COLO668 (cell line): ENCODE data around the gene R3HDM2.
"Not testable (repeated sequence)": the region's sequence is repeated elsewhere in the genome, so short reads cannot be mapped to it uniquely, and the experiment has no call there.

Source experiments
- DNase-seq: peaks from one replicate; lab custom pipeline; 2025; ENCODE audit not compliant: unreplicated experiment; lab: John Stamatoyannopoulos, UW

Gene R3HDM2

GRCh38 chr12:57454213-57454565, 23.3 kb upstream of the R3HDM2 start:
- no peak for DNase-seq

DNA sequence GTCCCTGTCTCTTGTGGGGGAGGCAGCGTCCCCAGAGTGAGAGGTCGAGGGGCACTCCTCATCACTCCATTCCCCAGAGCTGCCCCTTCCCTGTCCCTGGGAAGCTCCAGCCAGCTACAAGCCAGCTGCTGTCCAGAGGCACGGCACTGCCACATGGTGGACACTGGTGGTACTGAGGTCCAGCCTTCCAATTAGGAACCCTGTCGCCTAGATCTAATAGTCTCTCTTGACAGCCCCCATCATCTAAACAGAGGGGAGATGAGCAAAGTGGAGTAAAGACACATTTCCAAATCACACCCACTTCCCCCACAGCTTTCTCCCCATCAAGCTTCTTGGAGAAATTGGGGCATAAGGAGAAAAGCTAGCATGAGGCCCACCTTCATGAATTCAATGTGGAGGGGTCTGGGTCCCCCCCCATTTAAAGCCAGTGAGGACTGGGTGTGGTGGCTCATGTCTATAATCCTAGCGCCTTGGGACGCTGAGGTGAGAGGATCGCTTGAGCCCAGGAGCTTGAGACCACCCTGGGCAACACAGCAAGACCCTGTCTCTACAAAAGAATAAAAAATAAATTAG, 22.2 kb upstream of the R3HDM2 start:
- peak; percentile 61 for DNase-seq

- DNase-seq, result no peak
Observed at GRCh38 chr12:57452181-57452936, 21.5 kb upstream of the R3HDM2 start.

DNA sequence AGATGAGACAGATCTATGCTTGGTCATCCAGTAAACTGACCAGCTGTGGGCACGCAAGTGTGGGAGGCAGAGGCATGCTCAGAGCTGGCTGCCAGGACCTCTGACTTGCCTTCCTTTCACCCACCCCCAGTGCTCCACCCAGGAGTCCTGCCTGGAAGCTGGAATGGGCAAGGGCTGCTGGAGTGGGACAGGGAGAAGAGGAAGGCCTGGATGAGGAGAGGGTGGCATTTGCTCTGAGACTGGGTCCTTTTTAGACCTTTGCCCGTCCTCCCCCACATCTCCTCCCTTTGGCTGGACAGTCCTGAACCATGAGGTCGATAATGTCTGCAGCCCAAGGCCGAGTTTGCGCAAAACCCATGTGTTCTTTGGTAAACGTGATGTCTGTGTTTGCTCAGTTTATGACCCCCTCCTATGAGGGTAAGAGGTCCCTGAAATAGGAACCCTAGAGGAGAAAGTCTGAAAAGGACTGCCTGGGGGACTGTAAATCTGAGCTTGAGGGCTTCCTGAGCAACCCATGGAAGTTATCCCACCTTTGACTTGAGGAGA, 20.5 kb upstream of the R3HDM2 start:
- no peak for DNase-seq

DNA sequence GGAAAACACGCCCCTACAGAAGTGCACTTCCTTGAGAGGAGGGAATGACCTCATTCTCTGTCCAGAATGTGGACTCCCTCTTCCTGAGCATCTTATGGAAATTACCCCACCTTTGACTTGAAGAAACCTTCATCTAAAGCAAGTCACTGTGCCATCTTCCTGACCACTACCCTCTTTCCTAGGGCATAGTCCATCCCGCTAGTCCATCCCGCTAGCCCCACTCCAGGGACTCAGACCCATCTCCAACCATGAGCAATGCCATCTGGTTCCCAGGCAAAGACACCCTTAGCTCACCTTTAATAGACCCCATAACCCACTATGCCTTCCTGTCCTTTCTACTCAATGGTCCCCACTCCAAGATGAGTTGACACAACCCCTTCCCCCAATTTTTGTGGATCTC, 19.2 kb upstream of the R3HDM2 start:
- DNase-seq, result no peak

- DNase-seq, result no peak
Observed at GRCh38 chr12:57449375-57449774, 18.5 kb upstream of the R3HDM2 start.

- no peak for DNase-seq
Observed at GRCh38 chr12:57448669-57449068, 17.8 kb upstream of the R3HDM2 start.

DNA sequence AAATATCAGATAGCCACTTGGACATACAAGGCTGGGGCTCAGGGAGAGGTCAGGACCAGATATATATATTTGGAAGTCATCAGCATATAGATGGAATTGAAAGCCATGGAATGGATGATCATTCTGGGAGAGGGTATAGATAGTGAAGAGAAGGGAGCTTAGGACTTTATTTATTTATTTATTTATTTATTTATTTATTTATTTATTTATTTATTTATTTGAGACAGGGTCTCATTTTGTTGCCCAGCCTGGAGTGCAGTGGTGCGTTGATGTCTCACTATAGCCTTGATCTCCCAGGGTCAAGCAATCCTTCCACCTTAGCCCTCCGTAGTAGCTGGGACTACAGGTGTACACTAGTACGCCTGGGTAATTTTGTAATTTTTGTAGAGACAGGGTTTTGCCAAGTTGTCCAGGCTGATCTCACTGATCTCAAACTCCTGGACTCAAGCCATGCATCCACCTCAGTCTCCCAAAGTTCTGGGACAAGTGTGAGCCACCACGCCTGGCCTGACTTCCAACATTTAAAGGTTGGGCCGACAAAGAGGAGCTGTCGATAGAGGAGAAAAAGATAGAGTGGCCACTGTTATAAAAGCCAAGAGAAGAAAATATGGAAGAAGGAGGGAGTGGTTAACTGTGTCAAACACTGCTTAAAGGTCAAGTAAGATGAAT, 15.6 kb upstream of the R3HDM2 start:
- no peak for DNase-seq

- DNase-seq, result no peak
Observed at GRCh38 chr12:57444744-57445143, 13.9 kb upstream of the R3HDM2 start.

DNA sequence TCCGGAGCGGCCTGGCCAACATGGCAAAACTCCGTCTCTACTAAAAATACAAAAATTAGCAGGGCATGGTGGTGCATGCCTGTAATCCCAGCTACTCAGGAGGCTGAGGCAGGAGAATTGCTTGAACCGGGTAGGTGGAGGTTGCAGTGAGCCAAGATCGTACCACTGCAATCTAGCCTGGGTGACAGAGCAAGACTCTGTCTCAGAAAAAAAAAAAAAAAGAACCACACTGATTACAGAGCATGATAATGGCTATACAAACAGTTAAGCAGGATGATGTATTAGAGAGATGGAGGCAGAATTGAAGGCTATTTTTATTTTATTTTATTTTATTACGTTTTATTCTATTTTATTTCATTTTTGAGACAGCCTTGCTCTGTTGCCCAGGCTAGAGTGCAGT, 13.5 kb upstream of the R3HDM2 start:
- DNase-seq, result not testable (repeated sequence)

GRCh38 chr12:57441846-57442427, 11.1 kb upstream of the R3HDM2 start:
- no peak for DNase-seq

- not testable (repeated sequence) for DNase-seq
Observed at GRCh38 chr12:57441393-57441792, 10.6 kb upstream of the R3HDM2 start.

GRCh38 chr12:57439762-57440266, 9.0 kb upstream of the R3HDM2 start:
- no peak for DNase-seq

GRCh38 chr12:57438400-57438799, 7.6 kb upstream of the R3HDM2 start:
- no peak for DNase-seq

DNA sequence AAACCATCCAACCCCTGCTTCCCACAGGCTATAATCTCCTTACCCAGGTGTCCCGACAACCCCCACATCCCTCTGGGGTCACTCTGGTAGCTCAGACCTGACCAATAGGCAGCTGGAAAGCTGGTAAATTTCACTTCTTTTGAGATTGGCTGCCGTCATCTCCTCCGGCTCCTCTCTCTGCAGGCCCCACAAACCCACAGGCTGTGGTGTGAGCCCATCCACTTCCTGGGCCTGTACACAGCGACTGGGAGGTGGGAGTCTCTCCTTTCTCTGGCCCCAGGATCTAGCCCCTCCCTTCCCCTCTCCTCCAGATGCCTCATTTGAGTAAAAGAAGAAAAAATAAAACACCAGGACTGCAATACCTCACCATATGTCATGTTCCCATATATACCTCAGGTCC, 4.5 kb upstream of the R3HDM2 start:
- no peak for DNase-seq

DNA sequence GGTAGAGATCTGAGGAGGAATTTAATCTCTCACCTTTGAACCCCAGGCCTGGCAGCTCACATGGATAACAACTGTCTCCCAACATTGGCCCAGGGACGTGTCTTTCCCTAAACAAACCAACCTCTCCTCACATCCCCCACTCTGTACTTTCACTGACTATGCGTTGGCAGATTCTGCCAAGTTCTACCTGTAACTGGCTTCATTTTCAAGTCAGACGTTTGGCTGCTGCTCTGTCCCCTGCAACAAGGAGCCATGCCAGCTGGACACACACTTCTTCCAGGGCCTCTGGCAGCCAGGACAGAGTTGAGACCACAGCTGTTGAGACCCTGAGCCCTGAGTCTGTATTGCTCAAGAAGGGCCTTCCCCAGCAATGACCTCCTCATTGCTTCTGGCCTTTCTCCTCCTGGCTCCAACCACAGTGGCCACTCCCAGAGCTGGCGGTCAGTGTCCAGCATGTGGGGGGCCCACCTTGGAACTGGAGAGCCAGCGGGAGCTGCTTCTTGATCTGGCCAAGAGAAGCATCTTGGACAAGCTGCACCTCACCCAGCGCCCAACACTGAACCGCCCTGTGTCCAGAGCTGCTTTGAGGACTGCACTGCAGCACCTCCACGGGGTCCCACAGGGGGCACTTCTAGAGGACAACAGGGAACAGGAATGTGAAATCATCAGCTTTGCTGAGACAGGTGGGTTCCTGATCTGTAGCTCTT, 3.8 kb upstream of the R3HDM2 start, which contains the start of gene INHBC:
Gene INHBC, plus strand, starts transcription at position 268 of the 707 bp plus-strand sequence. Its CDS starts 103 bp downstream, at position 371.
- no peak for DNase-seq

DNA sequence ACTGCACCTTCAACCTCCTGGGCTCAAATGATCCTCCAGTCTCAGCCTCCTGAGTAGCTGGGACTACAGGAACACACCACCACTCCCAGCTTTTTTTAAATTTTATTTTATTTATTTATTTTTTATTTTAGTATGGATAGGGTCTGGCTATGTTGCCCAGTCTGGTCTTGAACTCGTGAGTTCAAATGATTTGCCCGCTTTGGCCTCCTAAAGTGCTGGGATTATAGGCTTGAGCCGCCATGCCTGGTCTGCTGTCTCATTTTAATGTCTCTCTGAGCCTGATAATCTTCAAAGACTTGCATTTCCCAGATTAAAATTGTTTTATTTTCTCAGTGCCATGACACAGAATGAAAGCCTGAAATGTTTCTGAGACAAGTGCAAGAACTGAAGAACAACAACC, 2.5 kb upstream of the R3HDM2 start:
- no peak for DNase-seq

- no peak for DNase-seq
Observed at GRCh38 chr12:57431654-57432188, 878 bp upstream of the R3HDM2 start.

DNA sequence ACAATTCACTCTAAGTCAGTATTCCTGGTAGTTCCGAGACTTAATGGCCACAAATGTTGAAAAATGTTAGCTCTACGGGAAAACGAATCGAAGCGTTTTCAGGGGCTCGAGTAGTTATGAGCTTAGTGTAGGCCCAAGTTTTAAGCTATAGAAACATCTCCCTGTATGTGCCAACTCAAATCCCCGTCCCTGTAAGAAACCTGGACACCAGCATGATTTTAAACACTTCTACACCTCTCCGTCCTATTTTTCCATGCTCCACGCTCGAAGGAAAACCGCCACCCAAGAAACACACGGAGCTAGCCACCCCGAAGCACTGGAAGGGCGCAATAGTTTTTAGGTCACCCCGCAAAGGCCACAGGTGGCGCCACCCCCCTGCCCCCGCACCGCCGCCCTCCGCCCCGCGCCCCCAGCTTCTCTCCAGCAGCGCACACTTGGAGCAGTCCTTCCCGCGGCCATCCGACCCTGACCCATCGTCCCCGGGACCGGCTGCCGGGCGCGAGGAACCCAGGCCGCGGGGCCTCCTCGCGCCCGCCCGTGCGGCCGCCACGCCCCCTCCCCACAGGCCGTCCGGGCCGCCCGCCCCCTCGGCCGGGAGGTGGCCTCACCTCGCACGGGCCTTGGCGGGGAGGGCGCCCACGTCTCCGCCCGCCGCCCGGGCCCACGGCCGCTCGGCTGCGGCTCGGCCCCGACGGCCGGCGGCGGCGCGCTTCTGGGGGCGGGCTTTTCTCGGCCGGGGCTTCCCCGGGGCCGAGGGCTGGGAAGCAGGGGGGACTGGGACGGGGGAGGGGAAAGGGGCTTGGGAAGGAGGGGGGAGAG, 522 bp downstream of the R3HDM2 start:
- DNase-seq, result peak; percentile 79
